CD14-positive monocyte (primary cell): Measurements from ENCODE around the gene GSK3A. TPM values are rescaled to one million over a fixed set of nuclear protein-coding genes. Genes with fewer than 3 reads are reported as not detected.

Experiments
- DNase-seq, 3 donors: peaks; one replicate each; pipeline ENCODE4 v3.0.0-alpha.2; 2011 to 2022
- H2AFZ ChIP-seq: 2 replicates; pipeline ENCODE4 v1.6.0; 2012; ENCODE audit warnings: mild to moderate bottlenecking, low read depth, low read length, inconsistent platforms; ENCODE audit not compliant: insufficient read depth, poor library complexity, severe bottlenecking
- H3K27ac ChIP-seq, 2 donors: 1 replicate in 1 of 2; 2 replicates in 1 of 2; pipeline ENCODE4 v1.5.1; 2012 to 2013; ENCODE audit warnings: low read length in 2 of 2, control low read depth in 1 of 2, inconsistent platforms in 1 of 2, low read depth in 1 of 2, mild to moderate bottlenecking in 1 of 2
- H3K27me3 ChIP-seq, 2 donors: one replicate each; pipeline versions ENCODE4 v1.6.0 to v1.6.1; 2011 to 2013; ENCODE audit warnings: low read length in 2 of 2; ENCODE audit not compliant: control insufficient read depth in 2 of 2, insufficient read depth in 2 of 2
- H3K36me3 ChIP-seq, 2 donors: replicated peaks in 1 of 2; 1 replicate in 1 of 2; 2 replicates in 1 of 2; pipeline versions ENCODE4 v1.5.1 to v1.6.1; 2012 to 2013; ENCODE audit warnings: low read length in 2 of 2, control low read depth in 1 of 2, inconsistent platforms in 1 of 2, mild to moderate bottlenecking in 1 of 2; ENCODE audit not compliant: insufficient read depth in 2 of 2, control insufficient read depth in 1 of 2
- H3K4me1 ChIP-seq, 2 donors: 1 replicate in 1 of 2; 2 replicates in 1 of 2; pipeline versions ENCODE4 v1.5.1 to v1.6.1; 2012 to 2013; ENCODE audit warnings: low read length in 2 of 2, control low read depth in 1 of 2, inconsistent platforms in 1 of 2, mild to moderate bottlenecking in 1 of 2, moderate library complexity in 1 of 2; ENCODE audit not compliant: insufficient read depth in 2 of 2, control insufficient read depth in 1 of 2
- H3K4me2 ChIP-seq: replicated peaks from 2 replicates; pipeline ENCODE3; 2012; ENCODE audit warnings: low read length, moderate library complexity, mild to moderate bottlenecking; ENCODE audit not compliant: poor library complexity, severe bottlenecking; ENCODE audit errors: extremely low read depth
- H3K4me3 ChIP-seq, 3 experiments: fragments of 200-600 bp in 1 of 3; sonication (generic) in 1 of 3; replicated peaks in 1 of 3; 1 replicate in 2 of 3; 2 replicates in 1 of 3; pipeline ENCODE4 v1.5.1; 2011 to 2013; ENCODE audit warnings: low read length in 3 of 3, mild to moderate bottlenecking in 3 of 3, control low read depth in 2 of 3, low read depth in 2 of 3, inconsistent platforms in 1 of 3, moderate library complexity in 1 of 3
- H3K79me2 ChIP-seq: 2 replicates; pipeline ENCODE4 v1.6.0; 2012; ENCODE audit warnings: mild to moderate bottlenecking, control low read depth, inconsistent platforms, low read length, moderate library complexity; ENCODE audit not compliant: insufficient read depth
- H3K9ac ChIP-seq: 2 replicates; pipeline ENCODE4 v1.6.0; 2017; ENCODE audit warnings: low read length, mild to moderate bottlenecking; ENCODE audit not compliant: insufficient read depth, poor library complexity, severe bottlenecking
- H3K9me3 ChIP-seq, 2 donors: replicated peaks in 1 of 2; 1 replicate in 1 of 2; 2 replicates in 1 of 2; pipeline versions ENCODE4 v1.5.1 to v1.6.1; 2012 to 2013; ENCODE audit warnings: low read length in 2 of 2, control low read depth in 1 of 2; ENCODE audit not compliant: control insufficient read depth in 1 of 2, insufficient read depth in 1 of 2
- H4K20me1 ChIP-seq: 2 replicates; pipeline ENCODE4 v1.6.0; 2012; ENCODE audit warnings: mild to moderate bottlenecking, low read length, control low read depth, moderate library complexity; ENCODE audit not compliant: insufficient read depth
- H3K27ac Mint-ChIP-seq, 7 donors: one replicate each; pipeline ENCODE4 v1.8.0; 2020; ENCODE audit warnings: mild to moderate bottlenecking in 7 of 7, mixed read lengths in 7 of 7, moderate library complexity in 6 of 7, inconsistent platforms in 2 of 7
- H3K27me3 Mint-ChIP-seq, 3 donors: one replicate each; pipeline ENCODE4 v1.8.0; 2021 to 2022; ENCODE audit warnings: low read depth in 3 of 3, mild to moderate bottlenecking in 3 of 3, mixed read lengths in 3 of 3, moderate library complexity in 3 of 3, inconsistent platforms in 1 of 3
- H3K36me3 Mint-ChIP-seq, 2 donors: one replicate each; pipeline ENCODE4 v1.8.0; 2020; ENCODE audit warnings: mixed read lengths in 2 of 2, inconsistent platforms in 1 of 2, mild to moderate bottlenecking in 1 of 2
- H3K4me1 Mint-ChIP-seq: one replicate; pipeline ENCODE4 v1.8.0; 2020; ENCODE audit warnings: mild to moderate bottlenecking, mixed read lengths
- H3K4me3 Mint-ChIP-seq, 2 donors: one replicate each; pipeline ENCODE4 v1.8.0; 2020; ENCODE audit warnings: mild to moderate bottlenecking in 2 of 2, mixed read lengths in 2 of 2, moderate library complexity in 1 of 2
- H3K9me3 Mint-ChIP-seq, 7 donors: one replicate each; pipeline ENCODE4 v1.8.0; 2020 to 2022; ENCODE audit warnings: mixed read lengths in 7 of 7, mild to moderate bottlenecking in 6 of 7, moderate library complexity in 6 of 7, inconsistent platforms in 2 of 7
- WGBS: methylation state at CpG from one replicate; pipeline ENCODE4 v1.1.5; 2013; ENCODE audit warnings: missing lambda C conversion rate; ENCODE audit not compliant: insufficient coverage; 5-methylcytosine and 5-hydroxymethylcytosine counted together
- intact Hi-C, 2 donors: fragments of 100-400 bp; cut with micrococcal nuclease; formaldehyde crosslinking; loops; one replicate each; pipeline versions ENCODE4 v1.15.0 to v1.15.1; 2023
- polyA plus RNA-seq, 3 donors: library from polyadenylated mRNA; depleted of rRNA in 1 of 3; unstranded in 2 of 3; stranded (reverse) in 1 of 3; fragments of 300-500 nt in 2 of 3; fragments of >200 nt in 1 of 3; fragmentation: Illumina TruSeq in 2 of 3; gene quantifications; 1 replicate in 2 of 3; 2 replicates in 1 of 3; pipeline ENCODE4 v1.2.3, GENCODE V29; 2012 to 2021
- TF ChIP-seq, protein P1 (sequence below): fragments of 200-600 bp; IDR thresholded peaks from one replicate; pipeline ENCODE4 v1.8.0; 2022; ENCODE audit warnings: antibody characterized with exemption, mild to moderate bottlenecking

Gene GSK3A
- polyA plus RNA-seq, 3 donors, result 12.3 to 47.2 (median 14.9) TPM

DNA sequence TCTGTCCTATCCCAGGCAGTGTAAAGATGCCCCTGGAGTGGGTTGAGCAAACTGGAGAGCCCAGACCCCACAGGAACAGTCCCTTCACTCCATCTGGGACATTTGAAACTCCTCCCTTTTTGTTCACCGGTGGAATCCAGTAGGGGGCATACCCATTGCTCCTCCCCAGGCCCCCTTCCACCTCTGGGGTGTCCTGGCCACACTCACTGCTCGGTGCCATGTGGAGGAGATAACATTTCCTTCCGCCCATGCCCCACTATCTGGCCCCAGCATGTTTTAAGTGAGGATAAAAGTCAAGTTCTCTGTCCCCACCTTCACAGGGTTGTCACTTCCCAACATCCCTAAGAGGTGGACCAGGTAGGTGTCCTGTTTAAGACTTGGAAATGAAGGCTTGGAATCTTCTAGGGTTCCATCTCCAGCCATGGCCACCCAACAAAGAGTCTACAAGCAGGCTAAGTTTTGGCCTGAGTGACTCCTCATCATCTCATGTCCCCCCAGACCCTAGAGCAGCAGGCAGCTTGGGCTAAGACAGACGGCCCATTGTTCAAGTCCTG is 13.0 kb downstream of the GSK3A start:
- TF ChIP-seq, protein P1, sequence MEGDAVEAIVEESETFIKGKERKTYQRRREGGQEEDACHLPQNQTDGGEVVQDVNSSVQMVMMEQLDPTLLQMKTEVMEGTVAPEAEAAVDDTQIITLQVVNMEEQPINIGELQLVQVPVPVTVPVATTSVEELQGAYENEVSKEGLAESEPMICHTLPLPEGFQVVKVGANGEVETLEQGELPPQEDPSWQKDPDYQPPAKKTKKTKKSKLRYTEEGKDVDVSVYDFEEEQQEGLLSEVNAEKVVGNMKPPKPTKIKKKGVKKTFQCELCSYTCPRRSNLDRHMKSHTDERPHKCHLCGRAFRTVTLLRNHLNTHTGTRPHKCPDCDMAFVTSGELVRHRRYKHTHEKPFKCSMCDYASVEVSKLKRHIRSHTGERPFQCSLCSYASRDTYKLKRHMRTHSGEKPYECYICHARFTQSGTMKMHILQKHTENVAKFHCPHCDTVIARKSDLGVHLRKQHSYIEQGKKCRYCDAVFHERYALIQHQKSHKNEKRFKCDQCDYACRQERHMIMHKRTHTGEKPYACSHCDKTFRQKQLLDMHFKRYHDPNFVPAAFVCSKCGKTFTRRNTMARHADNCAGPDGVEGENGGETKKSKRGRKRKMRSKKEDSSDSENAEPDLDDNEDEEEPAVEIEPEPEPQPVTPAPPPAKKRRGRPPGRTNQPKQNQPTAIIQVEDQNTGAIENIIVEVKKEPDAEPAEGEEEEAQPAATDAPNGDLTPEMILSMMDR, result no peak
- Mint-ChIP-seq H3K36me3 (peaks cover 80 to 96% of the 10 kb centered on the region in 2 donors), H3K9me3 (no peaks in the 10 kb centered on the region), H3K27me3 (no peaks in the 10 kb centered on the region), H3K4me3 (no peak overlapping the region), H3K4me1 (peaks cover 10% of the 10 kb centered on the region), H3K27ac (peak overlapping the region; percentile 30 to 84 (median 69))
- WGBS, result 80% methylated on average over 2 of the region's 4 CpGs
- peak overlapping the region in 1 of 2 donors; percentile 37 for H3K27ac ChIP-seq
- no peak overlapping the region for H2AFZ ChIP-seq
- peaks cover 96% of the 10 kb centered on the region for H4K20me1 ChIP-seq
- peaks cover 91 to 99% of the 10 kb centered on the region in 2 donors for H3K36me3 ChIP-seq
- intact Hi-C loops, result no loop called here
- no peaks in the 10 kb centered on the region for H3K4me1 ChIP-seq
- no peak overlapping the region for H3K4me3 ChIP-seq
- no peak overlapping the region for H3K9ac ChIP-seq
- peaks cover 40% of the 10 kb centered on the region for H3K79me2 ChIP-seq
- no peak overlapping the region for H3K4me2 ChIP-seq
- H3K9me3 ChIP-seq, result no peaks in the 10 kb centered on the region
- DNase-seq, result no peak
- H3K27me3 ChIP-seq, result no peaks in the 10 kb centered on the region

DNA sequence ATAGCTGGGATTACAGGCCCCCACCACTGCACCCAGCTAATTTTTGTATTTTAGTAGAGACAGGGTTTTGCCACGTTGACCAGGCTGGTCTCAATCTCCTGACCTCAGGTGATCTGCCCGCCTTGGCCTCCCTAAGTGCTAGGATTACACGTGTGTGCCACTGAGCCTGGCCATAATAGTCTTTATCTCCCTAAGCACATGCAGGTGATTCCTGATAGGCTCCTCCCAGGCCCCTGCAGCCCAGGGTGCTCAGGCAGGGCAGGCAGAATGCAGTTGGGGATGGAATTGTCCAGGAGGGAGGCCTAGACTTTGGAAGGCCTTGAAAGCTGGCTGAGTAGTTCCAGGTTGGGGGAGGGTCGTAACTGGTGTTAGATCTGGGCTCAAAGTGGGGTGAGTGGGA is 13.8 kb downstream of the GSK3A start:
- Mint-ChIP-seq H3K27me3 (no peaks in the 10 kb centered on the region), H3K27ac (peak overlapping the region in 4 of 7 donors; percentile 1 to 62 (median 46)), H3K9me3 (no peaks in the 10 kb centered on the region), H3K36me3 (peaks cover 77 to 94% of the 10 kb centered on the region in 2 donors), H3K4me1 (peaks cover 10% of the 10 kb centered on the region), H3K4me3 (no peak overlapping the region)
- DNase-seq, result no peak
- Histone ChIP-seq H3K4me2 (no peak overlapping the region), H3K79me2 (peaks cover 34% of the 10 kb centered on the region), H3K4me1 (no peaks in the 10 kb centered on the region), H2AFZ (no peak overlapping the region), H3K27me3 (no peaks in the 10 kb centered on the region), H3K9me3 (no peaks in the 10 kb centered on the region), H4K20me1 (peaks cover 88% of the 10 kb centered on the region), H3K4me3 (no peak overlapping the region), H3K27ac (no peak overlapping the region), H3K9ac (no peak overlapping the region), H3K36me3 (peaks cover 87 to 96% of the 10 kb centered on the region in 2 donors)
- intact Hi-C loops, result no loop called here
- TF ChIP-seq, protein P1, result no peak
- 91% methylated on average over 4 of the region's 4 CpGs for WGBS
